HepG2 (cell line): ENCODE data around the gene UCN. TPM values are rescaled to one million over a fixed set of nuclear protein-coding genes. Genes with fewer than 3 reads are reported as not detected.
A peak's percentile ranks its signal among the peaks of the same experiment; 100 is the strongest.

ENCODE experiments used
- ASH2L ChIP-seq: fragments of 300-600, 200-600 bp; sonication (generic); IDR thresholded peaks from 2 replicates; pipeline ENCODE4 v1.7.0; 2017; ENCODE audit warnings: low read depth, mild to moderate bottlenecking, moderate library complexity, mixed read lengths, low read length; ENCODE audit not compliant: insufficient read length
- ATF1 ChIP-seq: IDR thresholded peaks from 2 replicates; pipeline ENCODE4 v1.6.1; 2016; ENCODE audit warnings: mild to moderate bottlenecking, control low read depth
- CCAR2 ChIP-seq: fragments of 200-400 bp; formaldehyde crosslinking; optimal IDR thresholded peaks from 2 replicates; pipeline ENCODE3; 2018; ENCODE audit warnings: low read depth, mild to moderate bottlenecking, low read length, moderate library complexity
- MTF2 ChIP-seq: sonication (generic); formaldehyde crosslinking; IDR thresholded peaks from 2 replicates; pipeline ENCODE4 v1.5.0; 2020; ENCODE audit warnings: missing genetic modification reagents, borderline replicate concordance
- NCOA1 ChIP-seq: sonication (generic); formaldehyde crosslinking; IDR thresholded peaks from 2 replicates; pipeline ENCODE4 v1.9.0; 2021; ENCODE audit warnings: missing genetic modification reagents
- PCBP2 ChIP-seq: fragments of 200-400 bp; formaldehyde crosslinking; optimal IDR thresholded peaks from 2 replicates; pipeline ENCODE3; 2018; ENCODE audit warnings: low read length, low read depth; ENCODE audit not compliant: poor library complexity, severe bottlenecking
- PLRG1 ChIP-seq: fragments of 450-650 bp; conservative IDR thresholded peaks from 2 replicates; pipeline ENCODE4 v1.6.1; 2016
- POLR2AphosphoS2 ChIP-seq: IDR thresholded peaks from 2 replicates; pipeline ENCODE4 v1.6.1; 2011; ENCODE audit warnings: low read depth, low read length, improper control_type of control experiment
- RCOR2 ChIP-seq: IDR thresholded peaks from 2 replicates; pipeline ENCODE4 v1.6.1; 2016; ENCODE audit warnings: missing biosample characterization, missing genetic modification reagents
- SAFB2 ChIP-seq: sonication (generic); formaldehyde crosslinking; IDR thresholded peaks from 2 replicates; pipeline ENCODE4 v1.5.1; 2020; ENCODE audit warnings: missing genetic modification reagents, low read depth, mild to moderate bottlenecking, borderline replicate concordance
- STAT5B ChIP-seq: sonication (generic); formaldehyde crosslinking; IDR thresholded peaks from 2 replicates; pipeline ENCODE4 v1.4.0; 2020; ENCODE audit warnings: missing genetic modification reagents
- TARDBP ChIP-seq: sonication (generic); formaldehyde crosslinking; IDR thresholded peaks from 2 replicates; pipeline ENCODE4 v1.8.0; 2022; ENCODE audit warnings: mild to moderate bottlenecking, missing genetic modification reagents
- ZNF143 ChIP-seq: sonication (generic); formaldehyde crosslinking; IDR thresholded peaks from 2 replicates; pipeline ENCODE4 v1.4.0; 2020; ENCODE audit warnings: missing genetic modification reagents
- ZNF331 ChIP-seq: sonication (generic); formaldehyde crosslinking; IDR thresholded peaks from 2 replicates; pipeline ENCODE4 v1.4.0; 2020; ENCODE audit warnings: missing genetic modification reagents
- ZNF468 ChIP-seq: sonication (generic); formaldehyde crosslinking; IDR thresholded peaks from 2 replicates; pipeline ENCODE4 v1.8.0; 2022; ENCODE audit warnings: mild to moderate bottlenecking, moderate library complexity, missing genetic modification reagents
- ZNF652 ChIP-seq: IDR thresholded peaks from 2 replicates; pipeline ENCODE4 v1.6.1; 2016; ENCODE audit warnings: low read depth, borderline replicate concordance
- ZNF674 ChIP-seq: sonication (generic); formaldehyde crosslinking; IDR thresholded peaks from 2 replicates; pipeline ENCODE4 v1.5.0; 2020; ENCODE audit warnings: low read depth, mild to moderate bottlenecking, missing genetic modification reagents
- ZNF724P ChIP-seq: sonication (generic); formaldehyde crosslinking; IDR thresholded peaks from 2 replicates; pipeline ENCODE4 v1.8.0; 2022; ENCODE audit warnings: missing genetic modification reagents, borderline replicate concordance
- ZSCAN22 ChIP-seq: sonication (generic); formaldehyde crosslinking; IDR thresholded peaks from 2 replicates; pipeline ENCODE4 v1.4.0; 2020; ENCODE audit warnings: mild to moderate bottlenecking, missing genetic modification reagents
- polyA plus RNA-seq, 8 experiments: library from polyadenylated mRNA; depleted of rRNA in 3 of 8; stranded (reverse) in 7 of 8; unstranded in 1 of 8; fragments of >200 nt; fragmentation: Illumina TruSeq in 4 of 8; extraction: Trizol in 4 of 8; gene quantifications; 2 replicates each; pipeline versions ENCODE4 v1.2.1 to v1.2.3, GENCODE V29; 2011 to 2016; ENCODE audit warnings: low read depth in 4 of 8, missing spikeins in 1 of 8, mixed read lengths in 1 of 8; ENCODE audit not compliant: insufficient read depth in 1 of 8
- total RNA-seq, 5 experiments: library from RNA; depleted of rRNA; stranded (reverse); fragments of >200 nt; fragmentation: Illumina TruSeq; extraction: Trizol; gene quantifications; 2 replicates each; pipeline ENCODE4 v1.2.3, GENCODE V29; 2016; ENCODE audit warnings: low read depth in 1 of 5
- TF ChIP-seq, protein P1 (sequence below): IDR thresholded peaks from 2 replicates; pipeline ENCODE4 v1.6.1; 2016; ENCODE audit warnings: mild to moderate bottlenecking
- TF ChIP-seq, protein P2 (sequence below): fragments of 450-650 bp; IDR thresholded peaks from 2 replicates; pipeline ENCODE4 v1.6.1; 2017; ENCODE audit warnings: mild to moderate bottlenecking
- TF ChIP-seq, protein P3 (sequence below): sonication (generic); formaldehyde crosslinking; IDR thresholded peaks from 2 replicates; pipeline ENCODE4 v1.9.0; 2021; ENCODE audit warnings: missing genetic modification reagents, borderline replicate concordance
- TF ChIP-seq, protein P4 (sequence below): sonication (generic); formaldehyde crosslinking; IDR thresholded peaks from 2 replicates; pipeline ENCODE4 v1.8.0; 2022; ENCODE audit warnings: missing genetic modification reagents, low read depth, mild to moderate bottlenecking, borderline replicate concordance

UCN gene
- total and polyA plus RNA-seq, 2 of the 13 experiments (the other 11 are each of a cell fraction or from before 2014, with no cell fraction given), result 1.2 to 2.3 TPM

DNA sequence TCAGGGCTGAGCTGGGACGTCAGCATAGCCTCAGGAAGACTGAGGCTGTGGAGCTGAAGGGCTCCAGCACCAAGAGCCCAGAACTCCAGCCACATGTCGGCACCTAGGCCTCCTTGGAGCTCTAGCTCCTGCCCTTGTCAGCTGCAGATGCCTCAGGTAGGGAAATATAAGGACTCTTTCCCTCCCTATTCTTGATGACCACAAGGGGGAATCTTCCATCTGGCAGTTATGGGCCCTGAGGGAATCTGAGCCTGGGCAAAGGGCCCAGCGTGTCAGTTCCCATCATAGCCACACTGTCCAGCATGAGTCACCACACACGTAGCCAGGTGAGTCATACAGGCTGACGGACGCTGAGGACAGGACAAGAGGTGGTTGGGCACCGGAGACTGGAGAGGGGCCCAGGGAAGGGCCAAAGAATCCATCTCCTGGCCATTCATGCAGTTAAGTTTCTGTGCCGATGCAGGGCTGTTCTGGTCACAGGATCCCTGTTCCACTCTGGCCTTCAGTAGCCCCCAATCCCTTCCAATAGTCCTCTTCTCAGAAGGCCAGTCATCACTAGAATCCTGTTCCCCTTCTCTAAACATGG lies 12.8 kb upstream of the UCN start (continued):
- TF ChIP-seq, protein P1, sequence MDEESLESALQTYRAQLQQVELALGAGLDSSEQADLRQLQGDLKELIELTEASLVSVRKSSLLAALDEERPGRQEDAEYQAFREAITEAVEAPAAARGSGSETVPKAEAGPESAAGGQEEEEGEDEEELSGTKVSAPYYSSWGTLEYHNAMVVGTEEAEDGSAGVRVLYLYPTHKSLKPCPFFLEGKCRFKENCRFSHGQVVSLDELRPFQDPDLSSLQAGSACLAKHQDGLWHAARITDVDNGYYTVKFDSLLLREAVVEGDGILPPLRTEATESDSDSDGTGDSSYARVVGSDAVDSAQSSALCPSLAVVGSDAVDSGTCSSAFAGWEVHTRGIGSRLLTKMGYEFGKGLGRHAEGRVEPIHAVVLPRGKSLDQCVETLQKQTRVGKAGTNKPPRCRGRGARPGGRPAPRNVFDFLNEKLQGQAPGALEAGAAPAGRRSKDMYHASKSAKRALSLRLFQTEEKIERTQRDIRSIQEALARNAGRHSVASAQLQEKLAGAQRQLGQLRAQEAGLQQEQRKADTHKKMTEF (CRISPR knock-in tag), result peak; percentile 95
- TF ChIP-seq TARDBP (CRISPR knock-in tag) (peak; percentile 75), ATF1 (CRISPR knock-in tag) (peak; percentile 82), SAFB2 (CRISPR knock-in tag) (peak; percentile 91; the same call in 1 of the 2 replicates), POLR2AphosphoS2 (no peak), PLRG1 (no peak), STAT5B (CRISPR knock-in tag) (no peak), MTF2 (no peak), ZNF724P (CRISPR knock-in tag) (0 out of 2 replicates have a peak, but pooled peaks have one; percentile 92), ZSCAN22 (CRISPR knock-in tag) (no peak), ZNF674 (CRISPR knock-in tag) (no peak), ZNF331 (CRISPR knock-in tag) (peak; percentile 92), RCOR2 (CRISPR knock-in tag) (peak; percentile 84), PCBP2 (no peak), CCAR2 (no peak), NCOA1 (CRISPR knock-in tag) (no peak), ZNF468 (no peak), ASH2L (no peak), ZNF652 (CRISPR knock-in tag) (peak; percentile 21; the same call in 1 of the 2 replicates), ZNF143 (CRISPR knock-in tag) (peak; percentile 72; the same call in 1 of the 2 replicates)
- TF ChIP-seq, protein P2, sequence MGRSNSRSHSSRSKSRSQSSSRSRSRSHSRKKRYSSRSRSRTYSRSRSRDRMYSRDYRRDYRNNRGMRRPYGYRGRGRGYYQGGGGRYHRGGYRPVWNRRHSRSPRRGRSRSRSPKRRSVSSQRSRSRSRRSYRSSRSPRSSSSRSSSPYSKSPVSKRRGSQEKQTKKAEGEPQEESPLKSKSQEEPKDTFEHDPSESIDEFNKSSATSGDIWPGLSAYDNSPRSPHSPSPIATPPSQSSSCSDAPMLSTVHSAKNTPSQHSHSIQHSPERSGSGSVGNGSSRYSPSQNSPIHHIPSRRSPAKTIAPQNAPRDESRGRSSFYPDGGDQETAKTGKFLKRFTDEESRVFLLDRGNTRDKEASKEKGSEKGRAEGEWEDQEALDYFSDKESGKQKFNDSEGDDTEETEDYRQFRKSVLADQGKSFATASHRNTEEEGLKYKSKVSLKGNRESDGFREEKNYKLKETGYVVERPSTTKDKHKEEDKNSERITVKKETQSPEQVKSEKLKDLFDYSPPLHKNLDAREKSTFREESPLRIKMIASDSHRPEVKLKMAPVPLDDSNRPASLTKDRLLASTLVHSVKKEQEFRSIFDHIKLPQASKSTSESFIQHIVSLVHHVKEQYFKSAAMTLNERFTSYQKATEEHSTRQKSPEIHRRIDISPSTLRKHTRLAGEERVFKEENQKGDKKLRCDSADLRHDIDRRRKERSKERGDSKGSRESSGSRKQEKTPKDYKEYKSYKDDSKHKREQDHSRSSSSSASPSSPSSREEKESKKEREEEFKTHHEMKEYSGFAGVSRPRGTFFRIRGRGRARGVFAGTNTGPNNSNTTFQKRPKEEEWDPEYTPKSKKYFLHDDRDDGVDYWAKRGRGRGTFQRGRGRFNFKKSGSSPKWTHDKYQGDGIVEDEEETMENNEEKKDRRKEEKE, result no peak
- TF ChIP-seq, protein P3, sequence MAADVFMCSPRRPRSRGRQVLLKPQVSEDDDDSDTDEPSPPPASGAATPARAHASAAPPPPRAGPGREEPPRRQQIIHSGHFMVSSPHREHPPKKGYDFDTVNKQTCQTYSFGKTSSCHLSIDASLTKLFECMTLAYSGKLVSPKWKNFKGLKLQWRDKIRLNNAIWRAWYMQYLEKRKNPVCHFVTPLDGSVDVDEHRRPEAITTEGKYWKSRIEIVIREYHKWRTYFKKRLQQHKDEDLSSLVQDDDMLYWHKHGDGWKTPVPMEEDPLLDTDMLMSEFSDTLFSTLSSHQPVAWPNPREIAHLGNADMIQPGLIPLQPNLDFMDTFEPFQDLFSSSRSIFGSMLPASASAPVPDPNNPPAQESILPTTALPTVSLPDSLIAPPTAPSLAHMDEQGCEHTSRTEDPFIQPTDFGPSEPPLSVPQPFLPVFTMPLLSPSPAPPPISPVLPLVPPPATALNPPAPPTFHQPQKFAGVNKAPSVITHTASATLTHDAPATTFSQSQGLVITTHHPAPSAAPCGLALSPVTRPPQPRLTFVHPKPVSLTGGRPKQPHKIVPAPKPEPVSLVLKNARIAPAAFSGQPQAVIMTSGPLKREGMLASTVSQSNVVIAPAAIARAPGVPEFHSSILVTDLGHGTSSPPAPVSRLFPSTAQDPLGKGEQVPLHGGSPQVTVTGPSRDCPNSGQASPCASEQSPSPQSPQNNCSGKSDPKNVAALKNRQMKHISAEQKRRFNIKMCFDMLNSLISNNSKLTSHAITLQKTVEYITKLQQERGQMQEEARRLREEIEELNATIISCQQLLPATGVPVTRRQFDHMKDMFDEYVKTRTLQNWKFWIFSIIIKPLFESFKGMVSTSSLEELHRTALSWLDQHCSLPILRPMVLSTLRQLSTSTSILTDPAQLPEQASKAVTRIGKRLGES (CRISPR knock-in tag), result no peak
- TF ChIP-seq, protein P4, sequence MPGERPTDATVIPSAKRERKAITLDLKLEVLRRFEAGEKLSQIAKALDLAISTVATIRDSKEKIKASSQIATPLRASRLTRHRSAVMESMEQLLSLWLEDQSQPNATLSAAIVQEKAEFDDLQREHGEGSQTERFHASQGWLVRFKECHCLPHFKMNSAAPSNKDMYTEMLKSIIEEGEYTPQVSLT (CRISPR knock-in tag), result no peak
